B cell (primary cell): Measurements from ENCODE around the gene EPHB3. TPM values are rescaled to one million over a fixed set of nuclear protein-coding genes. Genes with fewer than 3 reads are reported as not detected.

ENCODE experiments used
- ATAC-seq: fragments of 200-7000 bp; cut with Tn5 transposase; one replicate; pipeline ENCODE4 v1.10.0; 2021; ENCODE audit warnings: low read depth, mild to moderate bottlenecking, moderate number of reproducible peaks, moderate library complexity
- CTCF ChIA-PET: fragments of 350-600 bp; sonication (Branson Sonifier 250); formaldehyde crosslinking; loops from one replicate; lab custom pipeline; 2021; ENCODE audit warnings: antibody characterized with exemption, inconsistent platforms; lab: Charles Lee
- POLR2A ChIA-PET: fragments of 350-600 bp; sonication (Branson Sonifier 250); formaldehyde crosslinking; loops from one replicate; lab custom pipeline; 2021; ENCODE audit warnings: antibody characterized with exemption; lab: Charles Lee
- DNase-seq: peaks from one replicate; pipeline ENCODE4 v3.0.0; 2013
- H2AFZ ChIP-seq: 2 replicates; pipeline ENCODE4 v1.6.1; 2012; ENCODE audit warnings: mild to moderate bottlenecking, low read depth, low read length; ENCODE audit not compliant: insufficient read depth, poor library complexity, severe bottlenecking
- H3K27ac ChIP-seq, 2 donors: 1 replicate in 1 of 2; 2 replicates in 1 of 2; pipeline ENCODE4 v1.5.1; 2012 to 2013; ENCODE audit warnings: low read length in 2 of 2, mild to moderate bottlenecking in 2 of 2, moderate library complexity in 1 of 2
- H3K27me3 ChIP-seq, 4 experiments: fragments of 200-600 bp in 1 of 4; sonication (generic) in 1 of 4; replicated peaks in 1 of 4; 1 replicate in 2 of 4; 2 replicates in 2 of 4; pipeline versions ENCODE4 v1.6.1 to v1.7.0; 2013 to 2016; ENCODE audit warnings: low read length in 3 of 4, mild to moderate bottlenecking in 2 of 4, mixed read lengths in 1 of 4, moderate library complexity in 1 of 4; ENCODE audit not compliant: insufficient read depth in 4 of 4, control insufficient read depth in 3 of 4; ENCODE audit errors: control extremely low read depth in 1 of 4
- H3K36me3 ChIP-seq, 2 experiments: replicated peaks in 1 of 2; 1 replicate in 1 of 2; 2 replicates in 1 of 2; pipeline versions ENCODE4 v1.6.1 to v1.7.1; 2013; ENCODE audit warnings: low read length in 1 of 2; ENCODE audit not compliant: insufficient read depth in 2 of 2, control insufficient read depth in 1 of 2; ENCODE audit errors: control extremely low read depth in 1 of 2, extremely low read depth in 1 of 2
- H3K4me1 ChIP-seq, 2 donors: fragments of 200-600 bp in 1 of 2; sonication (generic) in 1 of 2; 1 replicate in 1 of 2; 2 replicates in 1 of 2; pipeline versions ENCODE4 v1.5.1 to v1.6.1; 2013 to 2017; ENCODE audit warnings: low read length in 2 of 2; ENCODE audit not compliant: control insufficient read depth in 2 of 2, insufficient read depth in 2 of 2
- H3K4me2 ChIP-seq: replicated peaks from 2 replicates; pipeline ENCODE3; 2012; ENCODE audit warnings: mild to moderate bottlenecking, low read depth, low read length; ENCODE audit not compliant: poor library complexity, severe bottlenecking
- H3K4me3 ChIP-seq, 5 experiments: fragments of 200-600 bp in 1 of 5; sonication (generic) in 1 of 5; 1 replicate in 3 of 5; 2 replicates in 2 of 5; pipeline versions ENCODE4 v1.5.1 to v1.7.0; 2011 to 2016; ENCODE audit warnings: low read length in 4 of 5, mild to moderate bottlenecking in 4 of 5, low read depth in 2 of 5, control low read depth in 1 of 5, moderate library complexity in 1 of 5; ENCODE audit not compliant: insufficient read depth in 1 of 5; ENCODE audit errors: control extremely low read depth in 1 of 5, extremely low read depth in 1 of 5
- H3K79me2 ChIP-seq: fragments of 200-600 bp; sonication (generic); one replicate; pipeline ENCODE4 v1.6.0; 2016; ENCODE audit warnings: low read length; ENCODE audit not compliant: control insufficient read depth, insufficient read depth
- H3K9ac ChIP-seq: fragments of 200-600 bp; sonication (generic); 2 replicates; pipeline ENCODE4 v1.6.1; 2017; ENCODE audit warnings: mild to moderate bottlenecking, low read length, moderate library complexity
- H3K9me3 ChIP-seq, 3 donors: one replicate each; pipeline versions ENCODE4 v1.6.1 to v1.7.1; 2013; ENCODE audit warnings: low read length in 2 of 3; ENCODE audit not compliant: control insufficient read depth in 2 of 3, insufficient read depth in 1 of 3; ENCODE audit errors: control extremely low read depth in 1 of 3
- H4K20me1 ChIP-seq: 2 replicates; pipeline ENCODE4 v1.6.0; 2012; ENCODE audit warnings: mild to moderate bottlenecking, low read length; ENCODE audit not compliant: insufficient read depth, control insufficient read depth, poor library complexity, severe bottlenecking
- H3K27ac Mint-ChIP-seq: one replicate; pipeline ENCODE4 v1.8.0; 2021; ENCODE audit warnings: mixed read lengths
- H3K27me3 Mint-ChIP-seq: one replicate; pipeline ENCODE4 v1.8.0; 2021; ENCODE audit warnings: mixed read lengths
- H3K4me1 Mint-ChIP-seq: one replicate; pipeline ENCODE4 v1.8.0; 2021; ENCODE audit warnings: mixed read lengths
- H3K4me3 Mint-ChIP-seq: one replicate; pipeline ENCODE4 v1.8.0; 2021; ENCODE audit warnings: mixed read lengths
- H3K9me3 Mint-ChIP-seq: one replicate; pipeline ENCODE4 v1.8.0; 2022; ENCODE audit warnings: mixed read lengths; ENCODE audit not compliant: insufficient read depth
- EZH2 ChIP-seq: IDR thresholded peaks from 2 replicates; pipeline ENCODE4 v1.6.1; 2012; ENCODE audit warnings: borderline replicate concordance, low read depth, mild to moderate bottlenecking, moderate library complexity, low read length; ENCODE audit not compliant: insufficient read depth, poor library complexity, severe bottlenecking
- WGBS: methylation state at CpG from one replicate; pipeline ENCODE4 v1.1.5; 2013; ENCODE audit warnings: missing lambda C conversion rate; ENCODE audit not compliant: insufficient coverage; 5-methylcytosine and 5-hydroxymethylcytosine counted together
- intact Hi-C: fragments of 100-400 bp; cut with micrococcal nuclease; formaldehyde crosslinking; loops from one replicate; pipeline ENCODE4 v1.10.0; 2022
- polyA plus RNA-seq: library from polyadenylated mRNA; depleted of rRNA; stranded (reverse); fragments of >200 nt; gene quantifications from 2 replicates; pipeline ENCODE4 v1.2.3, GENCODE V29; 2012
- total RNA-seq, 2 donors: library from RNA; stranded (reverse); fragments of 120-200 nt in 1 of 2; gene quantifications; 1 replicate in 1 of 2; 2 replicates in 1 of 2; pipeline versions ENCODE4 v1.2.3 to v1.2.4, GENCODE V29; 2013 to 2022
- TF ChIP-seq, protein P1 (sequence below): fragments of 200-600 bp; IDR thresholded peaks from one replicate; pipeline ENCODE4 v1.8.0; 2022; ENCODE audit warnings: antibody characterized with exemption, mild to moderate bottlenecking

EPHB3 gene
- total and polyA plus RNA-seq, 2 donors (not counting 1 experiment from before 2014, with no cell fraction given) = 0.06 to 0.07 TPM

DNA sequence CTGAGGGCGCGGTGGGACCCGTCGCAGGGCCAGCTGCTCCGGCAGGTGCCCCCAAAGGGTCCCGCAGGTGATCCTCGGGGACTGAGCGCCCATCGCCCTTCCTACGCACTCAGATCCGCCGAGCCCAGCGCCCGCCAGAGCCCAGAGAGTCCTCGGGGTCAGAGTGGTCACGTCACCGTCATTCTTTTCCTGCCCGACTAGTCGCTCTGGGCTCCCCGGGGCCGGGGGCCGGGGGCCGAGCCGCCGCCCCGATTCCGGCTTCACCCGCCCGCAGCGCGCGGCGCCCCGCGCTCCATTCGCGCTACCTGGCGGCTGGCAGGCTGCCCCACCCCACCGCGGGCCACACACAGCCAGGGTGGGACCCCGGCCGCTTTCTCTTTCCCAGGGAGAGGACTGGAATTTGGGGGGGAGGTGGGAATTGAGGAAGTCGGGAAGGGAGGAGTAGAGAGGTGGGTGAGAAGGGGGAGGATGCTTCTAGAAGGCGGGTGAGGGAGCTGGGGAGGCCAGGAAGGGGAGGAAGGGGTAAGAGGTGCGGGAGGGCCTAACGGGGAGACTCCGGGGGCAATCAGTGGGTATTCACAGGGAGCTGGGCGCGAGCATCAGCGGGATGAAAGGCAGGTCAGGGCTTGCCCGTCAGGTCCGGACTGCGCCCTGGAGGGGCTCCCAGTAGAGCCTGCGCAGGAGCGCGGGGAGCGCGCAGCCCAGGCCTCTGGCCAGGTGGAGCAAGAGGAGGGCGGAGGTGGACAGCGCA, 36.1 kb upstream of the EPHB3 start:
- no peak overlapping the region for H3K27ac Mint-ChIP-seq
- ChIA-PET POLR2A (interaction anchor here (0.6 kb wide), 1 partner anchor 11 kb away, joined by 3 read pairs; no protein-coding TSS in a partner anchor), CTCF (interaction anchor here (0.8 to 5.8 kb wide), 6 partner anchors 8 to 630 kb away, joined by 3 to 42 read pairs (median 6); partner anchors contain the start of genes CAMK2N2 and EPHB3)
- 5% methylated on average over 56 of the region's 60 CpGs for whole genome bisulfite sequencing
- no peaks in the 10 kb centered on the region for H3K9me3 Mint-ChIP-seq
- H3K79me2 ChIP-seq = no peaks in the 10 kb centered on the region
- H2AFZ ChIP-seq = peak overlapping the region; percentile 83
- peak overlapping the region in 1 of 2 donors; percentile 16 for H3K27ac ChIP-seq
- H3K9ac ChIP-seq = peak overlapping the region; percentile 68
- peaks cover 0 to 5% (median 0%) of the 10 kb centered on the region in 3 donors for H3K9me3 ChIP-seq
- DNase-seq (peak; percentile 34), ATAC-seq (peak; percentile 24)
- peak overlapping the region in 4 of 5 experiments; percentile 48 to 67 (median 58) for H3K4me3 ChIP-seq
- peaks cover 9% of the 10 kb centered on the region for H3K4me1 Mint-ChIP-seq
- H3K36me3 ChIP-seq = no peaks in the 10 kb centered on the region
- peaks cover 8 to 13% of the 10 kb centered on the region in 2 donors for H3K4me1 ChIP-seq
- intact Hi-C loops = no loop called here
- H3K4me3 Mint-ChIP-seq = peak overlapping the region; percentile 93
- H3K4me2 ChIP-seq = peak overlapping the region; percentile 90
- H4K20me1 ChIP-seq = no peaks in the 10 kb centered on the region
- H3K27me3 Mint-ChIP-seq = peaks cover 53% of the 10 kb centered on the region
- TF ChIP-seq EZH2 = no peak
- TF ChIP-seq, protein P1, sequence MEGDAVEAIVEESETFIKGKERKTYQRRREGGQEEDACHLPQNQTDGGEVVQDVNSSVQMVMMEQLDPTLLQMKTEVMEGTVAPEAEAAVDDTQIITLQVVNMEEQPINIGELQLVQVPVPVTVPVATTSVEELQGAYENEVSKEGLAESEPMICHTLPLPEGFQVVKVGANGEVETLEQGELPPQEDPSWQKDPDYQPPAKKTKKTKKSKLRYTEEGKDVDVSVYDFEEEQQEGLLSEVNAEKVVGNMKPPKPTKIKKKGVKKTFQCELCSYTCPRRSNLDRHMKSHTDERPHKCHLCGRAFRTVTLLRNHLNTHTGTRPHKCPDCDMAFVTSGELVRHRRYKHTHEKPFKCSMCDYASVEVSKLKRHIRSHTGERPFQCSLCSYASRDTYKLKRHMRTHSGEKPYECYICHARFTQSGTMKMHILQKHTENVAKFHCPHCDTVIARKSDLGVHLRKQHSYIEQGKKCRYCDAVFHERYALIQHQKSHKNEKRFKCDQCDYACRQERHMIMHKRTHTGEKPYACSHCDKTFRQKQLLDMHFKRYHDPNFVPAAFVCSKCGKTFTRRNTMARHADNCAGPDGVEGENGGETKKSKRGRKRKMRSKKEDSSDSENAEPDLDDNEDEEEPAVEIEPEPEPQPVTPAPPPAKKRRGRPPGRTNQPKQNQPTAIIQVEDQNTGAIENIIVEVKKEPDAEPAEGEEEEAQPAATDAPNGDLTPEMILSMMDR = no peak
- H3K27me3 ChIP-seq = peaks cover 0 to 42% (median 28%) of the 10 kb centered on the region in 4 experiments

DNA sequence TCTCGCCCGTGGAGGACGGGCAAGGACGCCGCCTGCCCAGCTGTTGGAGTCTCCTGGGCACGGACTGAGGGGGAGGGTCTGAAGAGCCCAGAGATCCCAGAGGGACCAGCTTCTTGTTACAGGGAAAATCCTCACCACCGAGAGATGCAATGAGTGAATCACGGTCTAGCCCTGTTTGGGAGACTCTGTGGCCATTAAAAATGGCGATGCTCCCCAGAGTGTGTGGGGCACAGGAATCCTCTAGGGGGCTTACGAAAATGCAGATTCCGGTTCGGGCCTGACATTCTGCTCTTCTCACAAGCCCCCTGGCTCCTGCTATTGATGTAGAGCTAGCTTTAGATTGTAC, 35.5 kb upstream of the EPHB3 start:
- Histone ChIP-seq H3K27ac (no peak overlapping the region), H3K79me2 (no peaks in the 10 kb centered on the region), H3K4me1 (peaks cover 8 to 13% of the 10 kb centered on the region in 2 donors), H3K27me3 (peaks cover 0 to 44% (median 27%) of the 10 kb centered on the region in 4 experiments), H3K9me3 (peaks cover 0 to 5% (median 0%) of the 10 kb centered on the region in 3 donors), H3K9ac (no peak overlapping the region), H3K36me3 (no peaks in the 10 kb centered on the region), H4K20me1 (no peaks in the 10 kb centered on the region), H2AFZ (no peak overlapping the region), H3K4me3 (peak overlapping the region in 1 of 5 experiments; percentile 55), H3K4me2 (peak overlapping the region; percentile 90)
- H3K4me3 Mint-ChIP-seq = peak overlapping the region; percentile 72
- H3K27me3 Mint-ChIP-seq = peaks cover 57% of the 10 kb centered on the region
- peak; percentile 17 for DNase-seq
- POLR2A ChIA-PET = no interaction called here
- CTCF ChIA-PET = interaction anchor here (1.1 to 5.8 kb wide), 4 partner anchors 9 to 35 kb away, joined by 5 to 42 read pairs (median 12); partner anchors contain the start of gene EPHB3
- ATAC-seq = no peak
- H3K27ac Mint-ChIP-seq = no peak overlapping the region
- peaks cover 9% of the 10 kb centered on the region for H3K4me1 Mint-ChIP-seq
- H3K9me3 Mint-ChIP-seq = no peaks in the 10 kb centered on the region
- TF ChIP-seq, protein P1 = no peak
- no peak for TF ChIP-seq EZH2
- 51% methylated on average over 12 of the region's 12 CpGs for WGBS
- intact Hi-C loops = no loop called here
